SK-MEL-5 (cell line): ENCODE results near the gene MDM1. TPM values are rescaled to one million over a fixed set of nuclear protein-coding genes. Genes with fewer than 3 reads are reported as not detected.

ENCODE experiments used
- DNase-seq: peaks from one replicate; pipeline ENCODE4 v3.0.0-alpha.2; 2016; ENCODE audit warnings: low read depth, low spot score
- in situ Hi-C: cut with HindIII; loops from 2 replicates; pipeline ENCODE4 v1.10.0; 2016; ENCODE audit warnings: low sequenced_read_pairs, high pct_unique_total_duplicates, low pct_unique_long_range_greater_than_20kb
- total RNA-seq: library from RNA; depleted of rRNA; stranded (reverse); fragments of >200 nt; shearing (Covaris generic); gene quantifications from 2 replicates; pipeline ENCODE4 v1.2.3, GENCODE V29; 2014; rRNA removed

The MDM1 gene
- total RNA-seq, 1 experiment from 2014 or later: 12.7 TPM

- in situ Hi-C loops: no loop called here
Observed at GRCh38 chr12:68264857-68265256, 67.3 kb downstream of the MDM1 start.

GRCh38 chr12:68264158-68264855, 67.9 kb downstream of the MDM1 start:
- in situ Hi-C loops: no loop called here
- DNase-seq: no peak

More at GRCh38 chr12:68264857-68265256, 67.3 kb downstream of the MDM1 start:
- DNase-seq: no peak

GRCh38 chr12:68263366-68263765, 68.8 kb downstream of the MDM1 start:
- in situ Hi-C loops: no loop called here

GRCh38 chr12:68261896-68262295, 70.3 kb downstream of the MDM1 start:
- DNase-seq: no peak
- in situ Hi-C loops: no loop called here

More at GRCh38 chr12:68263366-68263765, 68.8 kb downstream of the MDM1 start:
- DNase-seq: no peak

GRCh38 chr12:68260153-68260552, 72.0 kb downstream of the MDM1 start:
- in situ Hi-C loops: no loop called here

GRCh38 chr12:68259318-68259940, 72.7 kb downstream of the MDM1 start:
- in situ Hi-C loops: no loop called here
- DNase-seq: no peak

More at GRCh38 chr12:68260153-68260552, 72.0 kb downstream of the MDM1 start:
- DNase-seq: no peak

- in situ Hi-C loops: no loop called here
- DNase-seq: no peak
Observed at GRCh38 chr12:68253504-68253903, 78.7 kb downstream of the MDM1 start, which contains the start of gene IL22. Gene IL22 (minus strand): TSS chr12:68253604. CDS start chr12:68253448, 156 bp downstream.

- DNase-seq: no peak
- in situ Hi-C loops: no loop called here
Observed at GRCh38 chr12:68252077-68252476, 80.1 kb downstream of the MDM1 start.

GRCh38 chr12:68250454-68250853, 81.7 kb downstream of the MDM1 start:
- DNase-seq: peak; percentile 20

GRCh38 chr12:68247785-68248184, 84.4 kb downstream of the MDM1 start:
- in situ Hi-C loops: no loop called here
- no peak for DNase-seq

More at GRCh38 chr12:68250454-68250853, 81.7 kb downstream of the MDM1 start:
- in situ Hi-C loops: no loop called here

- in situ Hi-C loops: no loop called here
- no peak for DNase-seq
Observed at GRCh38 chr12:68246350-68246749, 85.8 kb downstream of the MDM1 start.

- no peak for DNase-seq
- in situ Hi-C loops: no loop called here
Observed at GRCh38 chr12:68245180-68246021, 86.8 kb downstream of the MDM1 start.

Other genes with a start within 250 kb of the MDM1 start
- gene IFNG, start 172.6 kb downstream of the MDM1 start, total RNA-seq: not detected in 2 replicates
- not detected in 2 replicates for gene IL26, start 106.6 kb downstream of the MDM1 start, total RNA-seq
- gene IL22, start 78.8 kb downstream of the MDM1 start, total RNA-seq: not detected in 2 replicates